HG03571 (cell line): ENCODE measurements around the gene GPR156.

ENCODE experiments used
- ATAC-seq: cut with Tn5 transposase; IDR thresholded peaks from one replicate; pipeline ENCODE4 v1.9.1; 2021; ENCODE audit not compliant: unreplicated experiment

GPR156 gene

DNA sequence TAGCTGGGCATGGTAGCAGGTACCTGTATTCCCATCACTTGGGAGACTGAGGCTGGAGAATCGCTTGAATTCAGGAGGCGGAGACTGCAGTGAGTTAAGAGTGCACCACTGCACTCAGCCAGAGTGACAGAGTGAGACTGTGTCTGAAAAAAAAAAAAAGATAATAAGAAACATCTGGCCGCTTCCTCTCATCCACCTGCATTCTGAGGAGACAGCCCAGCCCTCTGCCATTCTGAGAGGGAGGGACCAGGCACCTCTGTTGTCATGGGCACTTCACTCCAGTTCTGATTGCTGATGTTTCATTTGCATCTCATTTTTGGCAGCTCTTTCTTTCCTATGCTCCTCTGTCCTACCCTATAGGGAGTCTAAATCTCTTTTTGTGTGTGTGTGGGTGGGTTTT is 154.4 kb downstream of the GPR156 start:
- no peak for ATAC-seq

- ATAC-seq = no peak
Measured at GRCh38 chr3:120129718-120130513, 155.1 kb downstream of the GPR156 start.

GRCh38 chr3:120129051-120129450 is 156.0 kb downstream of the GPR156 start:
- ATAC-seq = no peak

DNA sequence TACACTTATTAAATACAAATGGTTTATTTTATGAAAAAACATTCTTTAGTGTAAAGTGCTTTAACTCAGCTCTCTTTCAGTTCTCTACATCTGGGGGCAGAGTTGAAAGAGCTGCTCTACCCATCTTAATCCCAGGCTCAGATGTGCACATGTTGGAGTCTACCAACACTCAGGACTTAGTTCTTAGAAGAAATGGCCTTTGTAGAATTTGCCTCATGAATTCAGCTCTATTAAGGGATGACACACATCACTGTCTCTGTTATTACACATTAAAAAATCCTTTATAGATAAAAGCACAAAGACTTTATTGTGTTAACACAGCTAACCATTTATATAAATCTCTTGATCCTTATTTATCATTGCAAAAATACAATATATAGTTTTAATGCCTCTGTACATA is 159.0 kb downstream of the GPR156 start:
- ATAC-seq = no peak

GRCh38 chr3:120119846-120120510 is 165.0 kb downstream of the GPR156 start:
- ATAC-seq = no peak
